Neuronal stem cell (in vitro differentiated cells): ENCODE results near the gene SLC26A9.
A peak's percentile ranks its signal among the peaks of the same experiment; 100 is the strongest.

ENCODE experiments used
- DNase-seq: peaks from one replicate; pipeline ENCODE4 v3.0.0-alpha.2; 2013; ENCODE audit warnings: low spot score
- H2AFZ ChIP-seq: one replicate; pipeline ENCODE4 v1.6.1; 2013; ENCODE audit warnings: mild to moderate bottlenecking, low read length, inconsistent platforms
- H2AK5ac ChIP-seq: 2 replicates; pipeline ENCODE4 v1.6.1; 2013; ENCODE audit warnings: low read depth, mild to moderate bottlenecking, inconsistent platforms, low read length, moderate library complexity, mixed read lengths
- H2BK120ac ChIP-seq: 2 replicates; pipeline ENCODE4 v1.6.1; 2013; ENCODE audit warnings: low read depth, mild to moderate bottlenecking, inconsistent platforms, low read length, moderate library complexity, mixed read lengths
- H2BK12ac ChIP-seq: one replicate; pipeline ENCODE4 v1.6.1; 2013; ENCODE audit warnings: low read length, inconsistent platforms
- H2BK15ac ChIP-seq: 2 replicates; pipeline ENCODE4 v1.6.1; 2013; ENCODE audit warnings: mild to moderate bottlenecking, low read length, inconsistent platforms, mixed read lengths
- H2BK5ac ChIP-seq: one replicate; pipeline ENCODE4 v1.6.1; 2013; ENCODE audit warnings: inconsistent platforms, mild to moderate bottlenecking, low read length, moderate library complexity
- H3K14ac ChIP-seq: one replicate; pipeline ENCODE4 v1.6.1; 2013; ENCODE audit warnings: low read length, inconsistent platforms
- H3K18ac ChIP-seq: 2 replicates; pipeline ENCODE4 v1.6.1; 2013; ENCODE audit warnings: low read length, inconsistent platforms
- H3K23ac ChIP-seq: 2 replicates; pipeline ENCODE4 v1.6.1; 2013; ENCODE audit warnings: low read depth, mild to moderate bottlenecking, mixed read lengths, low read length, inconsistent platforms; ENCODE audit not compliant: poor library complexity
- H3K27ac ChIP-seq: replicated peaks from 3 replicates; pipeline ENCODE4 v1.5.1; 2013; ENCODE audit warnings: low read length, inconsistent platforms
- H3K27me3 ChIP-seq, 3 experiments: 2 replicates each; pipeline ENCODE4 v1.6.1; 2013; ENCODE audit warnings: low read length in 3 of 3, mild to moderate bottlenecking in 2 of 3, inconsistent platforms in 1 of 3, low read depth in 1 of 3, mixed read lengths in 1 of 3, moderate library complexity in 1 of 3; ENCODE audit not compliant: control insufficient read depth in 3 of 3, insufficient read depth in 3 of 3
- H3K36me3 ChIP-seq, 2 donors: replicated peaks in 1 of 2; 2 replicates each; pipeline ENCODE4 v1.6.1; 2013; ENCODE audit warnings: low read length in 2 of 2; ENCODE audit not compliant: control insufficient read depth in 2 of 2, insufficient read depth in 2 of 2
- H3K4ac ChIP-seq: 2 replicates; pipeline ENCODE4 v1.6.1; 2013; ENCODE audit warnings: inconsistent platforms, mild to moderate bottlenecking, low read length, moderate library complexity
- H3K4me1 ChIP-seq, 2 donors: 1 replicate in 1 of 2; 2 replicates in 1 of 2; pipeline ENCODE4 v1.6.1; 2013; ENCODE audit warnings: low read length in 2 of 2, low read depth in 1 of 2; ENCODE audit not compliant: control insufficient read depth in 2 of 2, insufficient read depth in 1 of 2
- H3K4me2 ChIP-seq: one replicate; pipeline ENCODE4 v1.6.1; 2013; ENCODE audit warnings: mild to moderate bottlenecking, low read length, inconsistent platforms; ENCODE audit not compliant: insufficient read depth, poor library complexity, severe bottlenecking
- H3K4me3 ChIP-seq, 2 donors: 2 replicates each; pipeline ENCODE4 v1.5.1; 2013; ENCODE audit warnings: low read length in 2 of 2, mild to moderate bottlenecking in 2 of 2, inconsistent platforms in 1 of 2, moderate library complexity in 1 of 2
- H3K79me1 ChIP-seq: one replicate; pipeline ENCODE4 v1.6.1; 2013; ENCODE audit warnings: low read depth, mild to moderate bottlenecking, inconsistent platforms, low read length, moderate library complexity
- H3K9ac ChIP-seq: one replicate; pipeline ENCODE4 v1.6.1; 2013; ENCODE audit warnings: mild to moderate bottlenecking, low read depth, low read length, inconsistent platforms; ENCODE audit not compliant: poor library complexity
- H3K9me3 ChIP-seq, 2 donors: replicated peaks in 1 of 2; 2 replicates each; pipeline versions ENCODE3 to v1.6.1; 2013; ENCODE audit warnings: low read length in 2 of 2, mild to moderate bottlenecking in 2 of 2, inconsistent platforms in 1 of 2, low read depth in 1 of 2, mixed read lengths in 1 of 2, moderate library complexity in 1 of 2; ENCODE audit not compliant: control insufficient read depth in 2 of 2, insufficient read depth in 1 of 2
- H4K8ac ChIP-seq: one replicate; pipeline ENCODE4 v1.6.1; 2013; ENCODE audit warnings: low read depth, mild to moderate bottlenecking, inconsistent platforms, low read length, moderate library complexity
- H4K91ac ChIP-seq: one replicate; pipeline ENCODE4 v1.6.1; 2013; ENCODE audit warnings: low read length, low read depth, mild to moderate bottlenecking, inconsistent platforms; ENCODE audit not compliant: poor library complexity
- WGBS, 2 donors: extraction: QIAGEN DNeasy Blood & Tissue Kit; methylation state at CpG; one replicate each; pipeline ENCODE4 v1.1.7; 2013; ENCODE audit warnings: missing lambda C conversion rate in 2 of 2, mixed read lengths in 1 of 2; ENCODE audit not compliant: insufficient read length in 2 of 2, insufficient replicate concordance in 1 of 2; ENCODE audit errors: extremely low coverage in 2 of 2; 5-methylcytosine and 5-hydroxymethylcytosine counted together

Gene SLC26A9

DNA sequence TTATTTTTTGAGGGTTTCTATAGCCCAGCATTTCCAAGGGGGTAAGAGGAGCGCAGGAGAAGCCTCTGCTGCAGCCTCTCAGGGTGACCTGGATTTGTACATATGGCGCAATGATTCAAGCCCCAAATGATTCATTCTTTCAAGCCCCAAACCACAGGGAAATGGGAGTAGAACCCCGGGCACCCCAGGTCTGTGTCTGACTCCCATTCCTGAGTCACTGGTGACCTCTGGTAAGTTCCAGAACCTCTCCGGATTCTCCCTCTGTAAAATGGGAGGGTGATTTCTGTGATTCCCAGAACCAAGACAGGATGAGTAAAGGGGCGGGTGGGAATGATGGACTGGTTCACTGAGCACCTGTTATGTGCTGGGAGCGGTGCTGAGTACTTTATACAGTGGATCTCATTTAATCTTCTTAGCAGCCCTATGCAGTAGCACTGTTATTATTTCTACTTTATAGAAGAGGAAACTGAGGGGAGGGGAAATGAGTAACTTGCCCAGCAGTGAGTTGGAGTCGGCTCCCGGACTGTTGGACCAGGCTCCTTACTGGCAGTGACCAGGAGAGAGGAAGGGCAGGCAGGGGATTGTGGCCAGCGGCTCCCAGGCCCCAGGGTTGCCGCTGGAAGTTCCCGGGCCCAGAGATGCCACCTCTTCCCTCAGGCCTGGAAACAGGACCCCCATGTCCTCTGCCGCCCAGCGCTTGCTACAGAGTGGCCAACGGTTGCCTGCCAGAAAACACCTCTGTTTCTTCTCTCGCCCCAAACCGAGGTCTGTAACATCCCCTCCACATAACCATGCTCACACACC is 20.3 kb upstream of the SLC26A9 start:
- Histone ChIP-seq H3K23ac (no peak overlapping the region), H2BK15ac (peak overlapping the region; percentile 34), H3K4ac (no peak overlapping the region), H2BK5ac (no peak overlapping the region), H3K9me3 (no peaks in the 10 kb centered on the region), H3K36me3 (no peaks in the 10 kb centered on the region), H3K4me2 (no peak overlapping the region), H3K18ac (no peak overlapping the region), H2AFZ (no peak overlapping the region), H3K79me1 (no peaks in the 10 kb centered on the region), H4K8ac (peak overlapping the region; percentile 17), H3K4me3 (no peak overlapping the region), H3K4me1 (peaks cover 6 to 21% of the 10 kb centered on the region in 2 donors), H2BK120ac (no peak overlapping the region), H3K27ac (no peak overlapping the region), H4K91ac (no peak overlapping the region), H3K27me3 (peaks cover 0 to 17% (median 0%) of the 10 kb centered on the region in 3 experiments), H2BK12ac (no peak overlapping the region), H3K9ac (peak overlapping the region; percentile 47), H3K14ac (no peak overlapping the region), H2AK5ac (no peak overlapping the region)
- DNase-seq = no peak
- WGBS, 2 donors = no CpG with 5 or more reads among the region's 16 CpGs

GRCh38 chr1:205962821-205963221 is 19.6 kb upstream of the SLC26A9 start:
- Histone ChIP-seq H3K4me3 (no peak overlapping the region), H3K27me3 (peaks cover 0 to 17% (median 0%) of the 10 kb centered on the region in 3 experiments), H3K14ac (peak overlapping the region; percentile 76), H3K9ac (no peak overlapping the region), H3K4me2 (no peak overlapping the region), H2AK5ac (no peak overlapping the region), H2AFZ (no peak overlapping the region), H3K18ac (peak overlapping the region; percentile 74), H3K4me1 (peaks cover 6 to 21% of the 10 kb centered on the region in 2 donors), H3K23ac (peak overlapping the region; percentile 11), H2BK15ac (no peak overlapping the region), H2BK120ac (no peak overlapping the region), H2BK5ac (no peak overlapping the region), H4K91ac (no peak overlapping the region), H3K9me3 (no peaks in the 10 kb centered on the region), H3K36me3 (no peaks in the 10 kb centered on the region), H4K8ac (no peak overlapping the region), H2BK12ac (peak overlapping the region; percentile 52), H3K79me1 (no peaks in the 10 kb centered on the region), H3K27ac (no peak overlapping the region), H3K4ac (no peak overlapping the region)
- no peak for DNase-seq
- WGBS, 2 donors = no CpG with 5 or more reads among the region's 6 CpGs

DNA sequence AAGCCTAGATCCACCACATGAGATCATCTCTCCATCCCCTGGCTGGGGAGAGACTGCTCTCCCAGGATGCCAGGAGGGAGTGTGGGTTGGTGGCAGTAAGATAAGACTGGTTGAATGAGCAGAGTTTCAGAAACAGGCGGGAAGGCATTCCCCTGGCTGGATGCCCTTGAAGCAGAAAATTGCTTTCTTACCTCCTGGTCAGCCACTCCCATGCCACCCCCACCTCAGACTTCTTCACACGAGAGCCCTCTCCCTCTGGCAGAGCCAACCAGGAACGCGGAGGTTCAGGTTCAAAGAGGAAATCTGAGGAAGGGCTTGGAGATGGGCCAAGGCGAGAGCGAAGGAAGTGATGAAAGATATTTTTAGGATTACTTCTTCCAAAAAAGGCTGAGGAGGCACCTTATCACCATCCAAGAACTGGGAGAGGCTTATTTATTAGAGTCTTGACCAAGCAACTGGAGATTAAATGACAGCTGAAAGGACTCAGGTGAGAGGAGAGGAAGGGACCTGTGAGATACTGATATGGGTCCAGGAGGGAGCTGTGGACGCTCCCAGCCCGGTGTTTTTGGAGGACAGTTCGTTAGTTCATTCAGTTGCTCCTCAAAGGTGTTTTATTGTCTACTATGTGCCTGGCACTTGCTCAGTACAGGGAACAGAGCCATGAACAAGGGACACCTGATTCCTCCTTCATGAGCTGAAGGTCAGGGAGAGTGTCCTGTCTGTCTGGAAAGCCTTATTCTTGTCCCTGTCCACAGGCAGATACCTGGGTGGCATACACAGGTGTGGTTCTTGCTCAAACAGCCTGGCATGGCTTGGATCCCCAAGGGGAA is 18.9 kb upstream of the SLC26A9 start:
- Histone ChIP-seq H2BK12ac (no peak overlapping the region), H4K91ac (no peak overlapping the region), H2AK5ac (no peak overlapping the region), H2BK120ac (no peak overlapping the region), H3K23ac (peak overlapping the region; percentile 11), H2AFZ (no peak overlapping the region), H3K4me1 (peaks cover 6 to 21% of the 10 kb centered on the region in 2 donors), H4K8ac (no peak overlapping the region), H3K79me1 (no peaks in the 10 kb centered on the region), H2BK15ac (no peak overlapping the region), H3K14ac (no peak overlapping the region), H2BK5ac (no peak overlapping the region), H3K4ac (no peak overlapping the region), H3K9me3 (no peaks in the 10 kb centered on the region), H3K9ac (no peak overlapping the region), H3K18ac (no peak overlapping the region), H3K4me2 (no peak overlapping the region), H3K36me3 (no peaks in the 10 kb centered on the region), H3K4me3 (no peak overlapping the region), H3K27ac (no peak overlapping the region), H3K27me3 (peaks cover 0 to 16% (median 0%) of the 10 kb centered on the region in 3 experiments)
- no CpG with 5 or more reads among the region's 9 CpGs for WGBS, 2 donors
- DNase-seq = no peak

DNA sequence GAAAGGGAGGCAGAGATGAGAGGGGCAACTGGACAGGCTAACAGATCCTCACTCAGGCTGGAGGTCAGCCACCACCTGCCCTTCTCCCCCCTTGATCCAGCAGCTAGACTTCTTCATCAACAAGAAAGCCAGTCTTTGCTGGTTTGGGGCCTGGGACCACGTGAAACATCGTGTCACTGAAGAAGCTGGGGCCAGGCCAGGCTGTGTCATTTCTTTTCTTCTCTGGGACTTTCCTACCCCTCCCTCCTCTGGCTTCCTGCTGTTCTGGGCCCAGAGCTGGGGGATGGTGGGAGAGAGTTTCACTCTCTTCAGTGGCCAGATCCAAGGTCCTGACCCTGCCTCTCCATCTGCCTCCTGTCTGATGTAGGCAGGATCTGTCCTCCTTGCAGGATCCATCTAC is 18.1 kb upstream of the SLC26A9 start:
- Histone ChIP-seq H3K23ac (no peak overlapping the region), H3K4ac (no peak overlapping the region), H3K4me1 (peaks cover 6 to 21% of the 10 kb centered on the region in 2 donors), H2BK120ac (no peak overlapping the region), H3K9ac (no peak overlapping the region), H3K4me2 (no peak overlapping the region), H3K79me1 (no peaks in the 10 kb centered on the region), H4K91ac (no peak overlapping the region), H3K36me3 (no peaks in the 10 kb centered on the region), H3K4me3 (no peak overlapping the region), H2BK15ac (no peak overlapping the region), H3K27me3 (peaks cover 0 to 21% (median 0%) of the 10 kb centered on the region in 3 experiments), H3K27ac (no peak overlapping the region), H2AK5ac (peak overlapping the region; percentile 8), H2AFZ (peak overlapping the region; percentile 22), H2BK5ac (no peak overlapping the region), H2BK12ac (no peak overlapping the region), H3K14ac (no peak overlapping the region), H3K18ac (peak overlapping the region; percentile 70), H3K9me3 (no peaks in the 10 kb centered on the region), H4K8ac (no peak overlapping the region)
- no CpG with 5 or more reads among the region's 2 CpGs for WGBS, 2 donors
- no peak for DNase-seq
